ENCODE measurements around the gene MRPS23.

DNA sequence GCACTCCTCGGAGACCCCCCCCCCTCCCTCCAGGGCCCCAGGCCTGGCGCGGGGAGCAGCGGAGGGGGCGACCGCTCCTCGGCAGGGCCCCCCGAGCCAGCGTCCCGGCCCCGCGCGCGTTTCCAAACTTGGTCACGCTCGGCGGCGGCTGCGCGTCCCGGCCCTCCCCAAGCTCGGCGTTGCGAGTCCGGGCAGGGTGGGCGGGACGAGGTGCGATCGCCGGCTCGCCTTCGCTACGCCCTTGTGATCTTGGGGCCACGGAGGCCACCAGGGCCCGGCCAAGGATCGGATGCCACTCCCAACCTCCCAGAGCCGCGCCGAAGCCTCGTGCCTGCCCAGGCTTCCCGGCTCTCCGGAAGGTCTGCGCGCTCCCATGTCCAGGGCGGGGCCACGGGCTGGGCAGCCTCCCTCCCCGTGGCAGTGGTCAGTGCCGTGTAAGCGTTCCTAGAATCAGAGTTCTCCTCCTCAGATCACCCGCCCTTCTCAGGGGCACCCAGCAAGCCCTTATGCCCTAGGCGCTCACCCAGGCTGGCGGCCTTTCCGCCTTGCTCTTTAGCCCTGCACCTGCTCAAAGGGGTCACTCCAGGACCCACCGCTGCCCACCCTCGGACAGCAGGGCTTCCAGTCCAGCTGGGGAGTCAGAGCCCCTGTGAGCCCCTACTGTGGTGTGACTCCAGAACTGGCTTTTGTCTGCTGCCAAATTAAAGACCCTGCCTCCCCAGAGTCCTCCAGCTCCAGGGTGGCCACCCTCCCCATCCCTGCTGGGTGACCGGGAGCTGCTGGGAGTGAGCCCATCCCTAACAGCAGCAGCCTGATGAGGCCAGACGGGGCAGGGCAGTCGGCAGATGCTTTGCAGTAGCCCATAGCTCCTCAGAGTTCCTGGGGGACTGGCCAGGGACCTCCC lies 12.2 kb upstream of the MRPS23 start:
- TF ChIP-seq CTCF (IDR thresholded peaks at IDR 0.05) (no peak), POLR2A (IDR thresholded peaks at IDR 0.05) (no peak)
